ENCODE results near the gene WDR49.

The WDR49 gene

GRCh38 chr3:167483708-167484475 is 169.8 kb downstream of the WDR49 start:
- no peak for FAIRE-seq

- FAIRE-seq = no peak
Observed at GRCh38 chr3:167481164-167481563, 172.6 kb downstream of the WDR49 start.

GRCh38 chr3:167480748-167481147 is 173.0 kb downstream of the WDR49 start:
- FAIRE-seq = no peak

DNA sequence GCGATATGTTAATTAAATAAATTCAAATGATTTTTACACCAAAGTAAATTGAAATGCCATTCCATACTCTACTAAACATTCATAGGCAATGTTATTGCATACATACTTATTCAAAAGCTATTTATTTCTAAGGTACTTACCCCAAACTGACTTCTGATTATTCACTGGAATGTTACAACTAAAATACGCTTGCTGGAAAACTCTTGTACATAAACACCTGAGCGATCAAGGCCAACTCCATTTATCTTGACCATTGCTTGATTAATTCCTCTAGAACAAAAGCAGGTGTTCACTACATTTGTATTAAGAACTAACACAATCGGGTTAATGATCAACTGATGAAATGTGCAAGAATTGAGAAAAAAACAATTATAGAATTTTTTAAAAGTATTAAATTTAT is 179.9 kb downstream of the WDR49 start, which contains the start of gene SERPINI2:
SERPINI2 (minus strand) TSS at position 180 of the 400 bp plus-strand sequence. CDS start 2,208 bp downstream, outside the sequence.
- FAIRE-seq = peak; percentile 43

DNA sequence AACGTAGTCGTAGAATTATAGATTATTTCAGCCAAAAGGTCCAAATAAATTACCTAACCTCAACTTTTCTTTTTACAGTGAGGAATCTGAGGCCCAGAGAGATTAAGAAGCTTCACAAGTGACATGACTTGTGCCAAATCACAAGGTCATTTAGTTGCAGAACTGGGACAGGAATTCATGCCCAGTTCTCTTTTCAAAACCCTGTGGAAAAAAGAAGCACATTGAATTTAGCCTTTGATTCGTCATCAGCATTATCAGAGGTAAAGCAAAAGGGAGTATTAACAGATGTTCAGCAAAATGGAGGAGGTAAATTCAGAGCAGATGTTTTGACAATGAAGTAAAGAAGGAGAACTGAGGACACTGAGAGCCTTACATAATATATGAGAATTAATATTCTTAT is 184.4 kb downstream of the WDR49 start:
- FAIRE-seq = no peak

DNA sequence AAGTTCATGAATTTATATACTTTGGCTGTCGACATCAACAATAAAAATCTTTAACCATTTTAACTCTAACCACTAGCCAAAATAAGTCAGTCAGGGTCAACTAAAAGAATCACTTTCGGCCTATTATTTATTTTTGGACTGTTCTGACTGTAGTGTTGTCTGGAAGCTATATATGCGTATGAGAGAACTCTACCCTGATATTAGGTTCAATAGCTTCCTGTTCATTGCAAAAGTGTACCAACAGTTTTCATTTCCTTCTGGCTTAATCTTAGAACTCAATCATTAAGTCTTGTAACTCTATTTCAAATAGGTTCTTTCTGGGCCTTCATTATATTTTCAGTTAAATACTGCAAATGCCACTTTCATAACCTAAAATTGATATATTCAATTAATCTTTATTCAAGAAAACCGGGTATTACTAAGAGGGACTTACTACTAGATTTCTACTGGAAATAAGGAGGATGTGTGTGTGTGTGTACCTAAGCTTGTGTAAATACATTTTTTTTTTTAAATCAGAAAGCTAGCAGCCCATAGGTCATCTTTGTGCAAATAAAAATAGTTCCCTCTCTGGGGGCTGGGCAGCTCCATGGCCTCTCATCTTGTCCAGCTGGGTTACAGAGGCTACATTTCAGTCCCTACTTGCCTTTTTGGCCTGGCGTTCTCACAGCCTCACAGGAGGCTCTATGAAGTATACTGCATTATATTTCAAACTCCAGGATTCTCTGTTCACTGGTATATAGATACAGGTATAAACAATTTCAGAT is 185.7 kb downstream of the WDR49 start:
- no peak for FAIRE-seq

- FAIRE-seq = peak; percentile 62
Observed at GRCh38 chr3:167466966-167467365, 186.8 kb downstream of the WDR49 start.

GRCh38 chr3:167456157-167456799 is 197.5 kb downstream of the WDR49 start:
- FAIRE-seq = no peak

DNA sequence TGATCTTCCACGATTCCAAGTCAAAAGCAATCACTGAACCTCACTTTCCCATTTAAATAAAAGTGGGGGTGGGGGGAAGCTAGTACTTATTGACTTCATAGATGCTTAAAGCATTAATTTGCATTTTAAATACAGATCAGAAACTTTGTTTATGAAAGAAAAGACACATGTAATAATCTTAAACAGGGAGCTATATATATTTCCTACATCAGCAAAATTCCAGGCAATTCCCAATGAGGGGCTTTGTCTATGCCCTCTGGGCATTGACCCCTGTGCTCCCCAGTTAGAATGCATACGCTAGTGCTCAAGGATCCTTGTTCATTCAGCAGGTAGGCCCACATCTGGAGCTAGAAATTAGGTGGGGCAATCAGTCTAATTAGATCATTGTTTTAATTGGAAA is 199.9 kb downstream of the WDR49 start:
- FAIRE-seq = no peak

DNA sequence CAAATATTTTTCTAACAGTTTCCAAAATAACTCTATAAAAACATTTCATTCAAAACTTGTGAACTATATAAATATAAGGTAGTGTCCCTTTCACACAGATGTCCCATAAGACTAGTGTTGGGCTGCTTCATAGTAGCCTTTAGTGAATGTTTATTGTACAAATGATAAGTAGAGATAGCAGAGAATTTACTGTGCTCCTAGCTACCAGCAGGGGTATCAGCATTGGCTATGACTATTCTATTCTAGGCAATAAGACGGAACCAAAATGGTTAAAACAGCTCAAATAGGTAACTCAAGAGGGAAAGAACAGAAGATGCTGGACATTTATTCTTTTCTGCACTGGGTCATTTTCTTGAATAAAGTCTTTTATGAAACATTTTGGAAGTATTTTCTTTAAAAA is 202.5 kb downstream of the WDR49 start:
- FAIRE-seq = no peak

GRCh38 chr3:167450675-167451074 is 203.1 kb downstream of the WDR49 start:
- FAIRE-seq = no peak

GRCh38 chr3:167450195-167450594 is 203.5 kb downstream of the WDR49 start:
- FAIRE-seq = no peak

DNA sequence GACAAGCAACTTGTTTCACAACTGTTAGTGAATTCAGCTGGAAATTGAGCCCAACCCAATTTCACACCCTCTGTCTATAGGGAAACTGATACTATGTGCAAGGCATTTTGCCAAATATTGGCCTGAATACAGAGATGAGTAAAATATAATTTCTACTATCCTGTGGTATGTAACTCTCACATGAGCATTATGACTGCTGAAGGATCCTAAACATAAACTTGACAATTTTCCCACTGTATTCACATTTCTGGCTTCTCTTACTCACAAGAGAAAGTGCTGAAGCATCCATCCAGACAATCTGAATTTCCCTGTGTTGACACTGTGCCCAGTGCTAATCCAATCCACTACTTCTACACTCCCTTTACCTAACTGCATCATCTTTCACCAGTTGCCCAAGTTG is 208.3 kb downstream of the WDR49 start:
- no peak for FAIRE-seq

DNA sequence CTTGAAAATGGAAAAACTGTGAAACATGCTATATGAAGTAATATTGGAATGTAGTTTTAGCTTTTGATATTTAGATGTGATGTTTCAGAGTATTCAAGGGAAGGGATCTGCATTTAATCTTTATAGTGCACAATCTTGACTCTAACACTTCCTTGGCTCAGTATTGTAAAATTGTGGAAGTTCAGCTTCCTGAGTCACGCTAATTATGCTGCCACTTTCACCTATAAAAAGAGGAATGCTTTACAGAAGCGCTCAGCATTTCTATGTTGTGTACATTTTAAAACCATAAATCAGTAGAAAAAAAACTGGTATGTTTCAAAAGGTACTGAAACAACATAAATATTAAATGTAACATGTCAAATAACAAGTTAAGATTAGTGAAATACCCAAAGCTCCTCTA is 212.5 kb downstream of the WDR49 start:
- FAIRE-seq = no peak

DNA sequence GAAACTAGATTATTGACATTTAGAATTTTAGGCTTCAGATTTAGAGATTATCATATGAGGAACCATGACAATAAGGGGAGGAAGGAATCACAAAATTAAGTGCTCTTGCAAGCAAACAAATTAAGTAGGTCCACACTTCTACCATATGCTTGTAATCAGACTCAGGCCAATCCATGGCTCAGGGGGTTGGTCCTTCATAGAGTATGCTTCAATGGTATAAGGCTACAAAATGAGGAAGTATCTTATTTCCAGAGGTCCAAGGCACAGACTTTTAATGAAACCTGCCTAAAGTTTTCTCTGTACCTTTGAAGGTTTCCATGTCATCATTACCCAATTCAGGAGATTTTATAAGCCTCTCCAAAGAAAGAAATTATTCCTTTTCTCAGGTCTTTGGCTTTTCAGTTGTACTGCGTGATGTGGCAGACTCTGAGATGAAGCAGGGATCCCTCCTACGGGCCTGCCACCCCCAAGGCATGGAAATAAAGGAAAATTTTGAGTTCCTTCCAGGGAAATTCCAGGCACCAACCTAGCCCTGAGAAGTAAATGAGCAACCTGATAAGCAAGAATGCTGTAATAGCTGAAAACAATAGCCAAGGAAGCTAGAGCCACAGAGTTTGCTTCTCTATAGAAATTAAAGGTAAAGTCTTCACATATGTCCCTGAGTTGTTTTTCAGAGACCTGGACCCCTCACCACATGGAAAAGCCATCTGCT is 216.2 kb downstream of the WDR49 start:
- no peak for FAIRE-seq

Measured in islet of Langerhans (tissue), 1 donor.